ENCODE results near the gene DCAF8. TPM values are rescaled to one million over a fixed set of nuclear protein-coding genes. Genes with fewer than 3 reads are reported as not detected.

The DCAF8 gene
- total and polyA plus RNA-seq, 2 experiments from 2014 or later: 55.0 to 104 TPM

DNA sequence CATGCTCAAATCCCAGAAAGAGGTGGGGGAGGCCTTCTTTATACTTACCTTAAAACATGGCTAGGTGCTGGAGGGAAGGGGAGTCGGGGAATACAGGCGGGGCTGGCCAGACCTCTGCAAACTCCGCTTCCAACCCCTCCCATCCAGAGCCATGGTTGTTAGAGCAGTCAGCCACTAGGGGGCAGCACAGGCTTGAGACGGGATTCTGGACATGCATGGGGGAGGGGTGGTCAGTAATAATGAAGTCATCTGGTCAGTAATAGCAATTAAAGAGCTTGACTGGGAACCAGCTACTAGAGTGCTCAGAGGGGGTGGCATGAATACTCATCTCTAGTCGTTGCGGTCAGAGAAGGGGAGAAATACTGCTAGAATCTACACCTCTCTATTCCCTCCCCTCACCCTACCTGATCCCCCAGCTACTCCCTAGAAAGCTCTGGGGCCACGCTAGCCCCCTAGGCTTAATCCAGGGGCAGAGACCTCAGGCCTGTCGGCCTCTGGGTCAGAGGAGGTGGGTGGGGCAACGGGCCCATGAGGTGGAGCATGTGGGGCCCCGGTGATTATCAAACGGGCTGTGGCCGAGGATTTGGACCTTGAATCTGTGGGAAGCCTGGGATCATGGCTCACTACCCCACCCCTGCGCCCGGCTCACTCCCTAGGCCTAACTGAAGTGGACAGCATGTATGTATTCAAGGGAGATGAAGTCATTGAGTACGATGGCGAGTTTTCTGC, 69.1 kb downstream of the DCAF8 start:
- H3K4me1 ChIP-seq (ENCODE audit: insufficient read depth): peaks cover 29% of the 10 kb centered on the region
- Mint-ChIP-seq H3K9me3 (no peaks in the 10 kb centered on the region), H3K36me3 (ENCODE audit: low read depth) (no peaks in the 10 kb centered on the region), H3K4me1 (peaks cover 6% of the 10 kb centered on the region), H3K27me3 (ENCODE audit: insufficient read depth, low read depth, poor library complexity) (no peaks in the 10 kb centered on the region), H3K27ac (no peak overlapping the region), H3K4me3 (no peak overlapping the region)
- TF ChIP-seq, protein P1, sequence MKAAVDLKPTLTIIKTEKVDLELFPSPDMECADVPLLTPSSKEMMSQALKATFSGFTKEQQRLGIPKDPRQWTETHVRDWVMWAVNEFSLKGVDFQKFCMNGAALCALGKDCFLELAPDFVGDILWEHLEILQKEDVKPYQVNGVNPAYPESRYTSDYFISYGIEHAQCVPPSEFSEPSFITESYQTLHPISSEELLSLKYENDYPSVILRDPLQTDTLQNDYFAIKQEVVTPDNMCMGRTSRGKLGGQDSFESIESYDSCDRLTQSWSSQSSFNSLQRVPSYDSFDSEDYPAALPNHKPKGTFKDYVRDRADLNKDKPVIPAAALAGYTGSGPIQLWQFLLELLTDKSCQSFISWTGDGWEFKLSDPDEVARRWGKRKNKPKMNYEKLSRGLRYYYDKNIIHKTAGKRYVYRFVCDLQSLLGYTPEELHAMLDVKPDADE (IDR thresholded peaks at IDR 0.05): no peak
- no peak for TF ChIP-seq JUNB (IDR thresholded peaks at IDR 0.05; ENCODE audit: unreplicated experiment)
- TF ChIP-seq, protein P2, sequence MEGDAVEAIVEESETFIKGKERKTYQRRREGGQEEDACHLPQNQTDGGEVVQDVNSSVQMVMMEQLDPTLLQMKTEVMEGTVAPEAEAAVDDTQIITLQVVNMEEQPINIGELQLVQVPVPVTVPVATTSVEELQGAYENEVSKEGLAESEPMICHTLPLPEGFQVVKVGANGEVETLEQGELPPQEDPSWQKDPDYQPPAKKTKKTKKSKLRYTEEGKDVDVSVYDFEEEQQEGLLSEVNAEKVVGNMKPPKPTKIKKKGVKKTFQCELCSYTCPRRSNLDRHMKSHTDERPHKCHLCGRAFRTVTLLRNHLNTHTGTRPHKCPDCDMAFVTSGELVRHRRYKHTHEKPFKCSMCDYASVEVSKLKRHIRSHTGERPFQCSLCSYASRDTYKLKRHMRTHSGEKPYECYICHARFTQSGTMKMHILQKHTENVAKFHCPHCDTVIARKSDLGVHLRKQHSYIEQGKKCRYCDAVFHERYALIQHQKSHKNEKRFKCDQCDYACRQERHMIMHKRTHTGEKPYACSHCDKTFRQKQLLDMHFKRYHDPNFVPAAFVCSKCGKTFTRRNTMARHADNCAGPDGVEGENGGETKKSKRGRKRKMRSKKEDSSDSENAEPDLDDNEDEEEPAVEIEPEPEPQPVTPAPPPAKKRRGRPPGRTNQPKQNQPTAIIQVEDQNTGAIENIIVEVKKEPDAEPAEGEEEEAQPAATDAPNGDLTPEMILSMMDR (conservative IDR thresholded peaks at IDR 0.05; ENCODE audit: low read depth in 2 of 2): peak; percentile 99
- TF ChIP-seq CREB1 (CRISPR knock-in tag; IDR thresholded peaks at IDR 0.05; ENCODE audit: low read depth): peak; percentile 39; the same call in 1 of the 2 replicates
- no peak for TF ChIP-seq STAT1 (IDR thresholded peaks at IDR 0.05; ENCODE audit: unreplicated experiment)
- TF ChIP-seq EZH2phosphoT487 (IDR thresholded peaks at IDR 0.05; ENCODE audit: unreplicated experiment): no peak
- TF ChIP-seq, protein P3, sequence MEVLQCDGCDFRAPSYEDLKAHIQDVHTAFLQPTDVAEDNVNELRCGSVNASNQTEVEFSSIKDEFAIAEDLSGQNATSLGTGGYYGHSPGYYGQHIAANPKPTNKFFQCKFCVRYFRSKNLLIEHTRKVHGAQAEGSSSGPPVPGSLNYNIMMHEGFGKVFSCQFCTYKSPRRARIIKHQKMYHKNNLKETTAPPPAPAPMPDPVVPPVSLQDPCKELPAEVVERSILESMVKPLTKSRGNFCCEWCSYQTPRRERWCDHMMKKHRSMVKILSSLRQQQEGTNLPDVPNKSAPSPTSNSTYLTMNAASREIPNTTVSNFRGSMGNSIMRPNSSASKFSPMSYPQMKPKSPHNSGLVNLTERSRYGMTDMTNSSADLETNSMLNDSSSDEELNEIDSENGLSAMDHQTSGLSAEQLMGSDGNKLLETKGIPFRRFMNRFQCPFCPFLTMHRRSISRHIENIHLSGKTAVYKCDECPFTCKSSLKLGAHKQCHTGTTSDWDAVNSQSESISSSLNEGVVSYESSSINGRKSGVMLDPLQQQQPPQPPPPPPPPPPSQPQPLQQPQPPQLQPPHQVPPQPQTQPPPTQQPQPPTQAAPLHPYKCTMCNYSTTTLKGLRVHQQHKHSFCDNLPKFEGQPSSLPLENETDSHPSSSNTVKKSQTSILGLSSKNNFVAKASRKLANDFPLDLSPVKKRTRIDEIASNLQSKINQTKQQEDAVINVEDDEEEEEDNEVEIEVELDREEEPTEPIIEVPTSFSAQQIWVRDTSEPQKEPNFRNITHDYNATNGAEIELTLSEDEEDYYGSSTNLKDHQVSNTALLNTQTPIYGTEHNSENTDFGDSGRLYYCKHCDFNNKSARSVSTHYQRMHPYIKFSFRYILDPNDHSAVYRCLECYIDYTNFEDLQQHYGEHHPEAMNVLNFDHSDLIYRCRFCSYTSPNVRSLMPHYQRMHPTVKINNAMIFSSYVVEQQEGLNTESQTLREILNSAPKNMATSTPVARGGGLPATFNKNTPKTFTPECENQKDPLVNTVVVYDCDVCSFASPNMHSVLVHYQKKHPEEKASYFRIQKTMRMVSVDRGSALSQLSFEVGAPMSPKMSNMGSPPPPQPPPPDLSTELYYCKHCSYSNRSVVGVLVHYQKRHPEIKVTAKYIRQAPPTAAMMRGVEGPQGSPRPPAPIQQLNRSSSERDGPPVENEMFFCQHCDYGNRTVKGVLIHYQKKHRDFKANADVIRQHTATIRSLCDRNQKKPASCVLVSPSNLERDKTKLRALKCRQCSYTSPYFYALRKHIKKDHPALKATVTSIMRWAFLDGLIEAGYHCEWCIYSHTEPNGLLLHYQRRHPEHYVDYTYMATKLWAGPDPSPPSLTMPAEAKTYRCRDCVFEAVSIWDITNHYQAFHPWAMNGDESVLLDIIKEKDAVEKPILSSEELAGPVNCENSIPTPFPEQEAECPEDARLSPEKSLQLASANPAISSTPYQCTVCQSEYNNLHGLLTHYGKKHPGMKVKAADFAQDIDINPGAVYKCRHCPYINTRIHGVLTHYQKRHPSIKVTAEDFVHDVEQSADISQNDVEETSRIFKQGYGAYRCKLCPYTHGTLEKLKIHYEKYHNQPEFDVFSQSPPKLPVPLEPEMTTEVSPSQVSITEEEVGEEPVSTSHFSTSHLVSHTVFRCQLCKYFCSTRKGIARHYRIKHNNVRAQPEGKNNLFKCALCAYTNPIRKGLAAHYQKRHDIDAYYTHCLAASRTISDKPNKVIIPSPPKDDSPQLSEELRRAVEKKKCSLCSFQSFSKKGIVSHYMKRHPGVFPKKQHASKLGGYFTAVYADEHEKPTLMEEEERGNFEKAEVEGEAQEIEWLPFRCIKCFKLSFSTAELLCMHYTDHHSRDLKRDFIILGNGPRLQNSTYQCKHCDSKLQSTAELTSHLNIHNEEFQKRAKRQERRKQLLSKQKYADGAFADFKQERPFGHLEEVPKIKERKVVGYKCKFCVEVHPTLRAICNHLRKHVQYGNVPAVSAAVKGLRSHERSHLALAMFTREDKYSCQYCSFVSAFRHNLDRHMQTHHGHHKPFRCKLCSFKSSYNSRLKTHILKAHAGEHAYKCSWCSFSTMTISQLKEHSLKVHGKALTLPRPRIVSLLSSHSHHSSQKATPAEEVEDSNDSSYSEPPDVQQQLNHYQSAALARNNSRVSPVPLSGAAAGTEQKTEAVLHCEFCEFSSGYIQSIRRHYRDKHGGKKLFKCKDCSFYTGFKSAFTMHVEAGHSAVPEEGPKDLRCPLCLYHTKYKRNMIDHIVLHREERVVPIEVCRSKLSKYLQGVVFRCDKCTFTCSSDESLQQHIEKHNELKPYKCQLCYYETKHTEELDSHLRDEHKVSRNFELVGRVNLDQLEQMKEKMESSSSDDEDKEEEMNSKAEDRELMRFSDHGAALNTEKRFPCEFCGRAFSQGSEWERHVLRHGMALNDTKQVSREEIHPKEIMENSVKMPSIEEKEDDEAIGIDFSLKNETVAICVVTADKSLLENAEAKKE (CRISPR knock-in tag; IDR thresholded peaks at IDR 0.05): no peak
- TF ChIP-seq POLR2AphosphoS5 (IDR thresholded peaks at IDR 0.05; ENCODE audit: low read depth): no peak
- H2AFZ ChIP-seq: peak overlapping the region; percentile 95
- H3K27me3 ChIP-seq (ENCODE audit: insufficient read depth): no peaks in the 10 kb centered on the region
- peaks cover 8% of the 10 kb centered on the region; the same call in 1 of the 2 replicates for H3K9me2 ChIP-seq (ENCODE audit: insufficient read depth)
- H3K4me2 ChIP-seq: peak overlapping the region; percentile 74
- ATAC-seq (peak; percentile 88), DNase-seq (ENCODE audit: low spot score) (peak; percentile 98)
- peak overlapping the region; percentile 38 for H3K4me3 ChIP-seq
- no peaks in the 10 kb centered on the region for H3K79me2 ChIP-seq (replicated peaks; ENCODE audit: insufficient read depth)
- no peaks in the 10 kb centered on the region for H4K20me1 ChIP-seq (replicated peaks; ENCODE audit: insufficient read depth)
- H3K27ac ChIP-seq (ENCODE audit: low read depth): peak overlapping the region; percentile 80; the same call in 1 of the 2 replicates
- 0 out of 2 replicates have a peak, but pooled peaks cover 9% of the 10 kb centered on the region for H3F3A ChIP-seq (replicated peaks; ENCODE audit: low read depth)
- no peaks in the 10 kb centered on the region for H3K36me3 ChIP-seq (ENCODE audit: insufficient read depth)

Measured in GM23338 (cell line).